K562 (cell line): Measurements from ENCODE around the gene NOCT. TPM values are rescaled to one million over a fixed set of nuclear protein-coding genes. Genes with fewer than 3 reads are reported as not detected.

ENCODE experiments used
- ADNP ChIP-seq: fragments of 200-800 bp; sonication (Bioruptor generic); IDR thresholded peaks from 2 replicates; pipeline ENCODE4 v1.6.1; 2016; ENCODE audit warnings: missing genetic modification characterization, missing compliant biosample characterization
- ARID2 ChIP-seq: fragments of 450-650 bp; IDR thresholded peaks from 2 replicates; pipeline ENCODE4 v1.6.1; 2017; ENCODE audit warnings: antibody characterized with exemption, mild to moderate bottlenecking
- BRD4 ChIP-seq: fragments of 200-600 bp; sonication (generic); IDR thresholded peaks from 2 replicates; pipeline ENCODE4 v1.6.1; 2017; ENCODE audit warnings: inconsistent platforms
- DPF2 ChIP-seq: fragments of 450-650 bp; IDR thresholded peaks from 2 replicates; pipeline ENCODE4 v1.6.1; 2016
- JUN ChIP-seq, 2 experiments: sonication (generic) in 1 of 2; formaldehyde crosslinking in 1 of 2; IDR thresholded peaks; 2 replicates each; pipeline versions ENCODE4 v1.6.1 to v1.8.0; 2012 to 2022; ENCODE audit warnings: borderline replicate concordance in 2 of 2, mild to moderate bottlenecking in 2 of 2, improper control_type of control experiment in 1 of 2, low read depth in 1 of 2, low read length in 1 of 2, missing genetic modification reagents in 1 of 2
- KDM1A ChIP-seq, 2 experiments: fragments of 450-650 bp; IDR thresholded peaks; 2 replicates each; pipeline ENCODE4 v1.6.1; 2016; ENCODE audit warnings: mild to moderate bottlenecking in 2 of 2
- KHSRP ChIP-seq: fragments of 450-650 bp; IDR thresholded peaks from 2 replicates; pipeline ENCODE4 v1.6.1; 2017
- PHB ChIP-seq: fragments of 250-450 bp; sonication (Bioruptor Pico); IDR thresholded peaks from 2 replicates; pipeline ENCODE4 v1.5.0; 2021
- XRCC5 ChIP-seq: fragments of 200-400 bp; formaldehyde crosslinking; IDR thresholded peaks from 2 replicates; pipeline ENCODE4 v1.6.1; 2017; ENCODE audit warnings: low read depth, mild to moderate bottlenecking, low read length
- ZNF140 ChIP-seq: fragments of 250-450 bp; sonication (Bioruptor Pico); IDR thresholded peaks from 2 replicates; pipeline ENCODE4 v1.8.0; 2021; ENCODE audit warnings: moderate library complexity, mild to moderate bottlenecking, inconsistent platforms
- ZNF239 ChIP-seq: fragments of 250-450 bp; sonication (Bioruptor Pico); IDR thresholded peaks from 2 replicates; pipeline ENCODE4 v1.4.0; 2020; ENCODE audit warnings: mild to moderate bottlenecking
- ZNF3 ChIP-seq: fragments of 250-450 bp; sonication (Bioruptor Pico); IDR thresholded peaks from 2 replicates; pipeline ENCODE4 v1.5.0; 2021; ENCODE audit warnings: mild to moderate bottlenecking, moderate library complexity
- ZNF589 ChIP-seq: fragments of 200-800 bp; sonication (Bioruptor generic); IDR thresholded peaks from 2 replicates; pipeline ENCODE4 v1.6.1; 2016; ENCODE audit warnings: low read depth, missing genetic modification characterization, missing compliant biosample characterization
- polyA plus RNA-seq, 8 experiments: library from polyadenylated mRNA; depleted of rRNA in 4 of 8; stranded (reverse) in 5 of 8; unstranded in 3 of 8; fragments of >200 nt; fragmentation: Nextera tagmentation in 2 of 8; fragmentation: Illumina TruSeq in 1 of 8; extraction: Ambion mirVana in 2 of 8; extraction: Trizol in 1 of 8; gene quantifications; 2 replicates each; pipeline versions ENCODE4 v1.2.1 to v1.2.3, GENCODE V29; 2011 to 2014; ENCODE audit warnings: inconsistent platforms in 1 of 8, missing spikeins in 1 of 8
- total RNA-seq, 7 experiments: library from RNA; depleted of rRNA in 6 of 7; stranded (reverse); fragments of >200 nt in 6 of 7; fragmentation: Illumina TruSeq in 2 of 7; extraction: Trizol in 2 of 7; gene quantifications; 2 replicates each; pipeline versions ENCODE4 v1.2.1 to v1.2.3, GENCODE V29; 2011 to 2021; ENCODE audit warnings: low replicate concordance in 1 of 7
- TF ChIP-seq, protein P1 (sequence below), 2 experiments: fragments of 450-650 bp; IDR thresholded peaks; 2 replicates each; pipeline ENCODE4 v1.6.1; 2016; ENCODE audit warnings: mild to moderate bottlenecking in 2 of 2, borderline replicate concordance in 1 of 2, low read depth in 1 of 2, moderate library complexity in 1 of 2
- TF ChIP-seq, protein P2 (sequence below): IDR thresholded peaks from 3 replicates; pipeline ENCODE4 v1.6.1; 2011; ENCODE audit warnings: borderline replicate concordance, mild to moderate bottlenecking, moderate library complexity; ENCODE audit not compliant: insufficient read length; ENCODE audit errors: extremely low read depth
- TF ChIP-seq, protein P3 (sequence below): sonication (generic); formaldehyde crosslinking; IDR thresholded peaks from 2 replicates; pipeline ENCODE4 v1.8.0; 2022; ENCODE audit warnings: missing genetic modification reagents, mild to moderate bottlenecking, borderline replicate concordance

NOCT gene
- total and polyA plus RNA-seq, 9 of the 15 experiments (the other 6 are each of a cell fraction or from before 2014, with no cell fraction given): 1.3 to 20.2 (median 11.1) TPM

DNA sequence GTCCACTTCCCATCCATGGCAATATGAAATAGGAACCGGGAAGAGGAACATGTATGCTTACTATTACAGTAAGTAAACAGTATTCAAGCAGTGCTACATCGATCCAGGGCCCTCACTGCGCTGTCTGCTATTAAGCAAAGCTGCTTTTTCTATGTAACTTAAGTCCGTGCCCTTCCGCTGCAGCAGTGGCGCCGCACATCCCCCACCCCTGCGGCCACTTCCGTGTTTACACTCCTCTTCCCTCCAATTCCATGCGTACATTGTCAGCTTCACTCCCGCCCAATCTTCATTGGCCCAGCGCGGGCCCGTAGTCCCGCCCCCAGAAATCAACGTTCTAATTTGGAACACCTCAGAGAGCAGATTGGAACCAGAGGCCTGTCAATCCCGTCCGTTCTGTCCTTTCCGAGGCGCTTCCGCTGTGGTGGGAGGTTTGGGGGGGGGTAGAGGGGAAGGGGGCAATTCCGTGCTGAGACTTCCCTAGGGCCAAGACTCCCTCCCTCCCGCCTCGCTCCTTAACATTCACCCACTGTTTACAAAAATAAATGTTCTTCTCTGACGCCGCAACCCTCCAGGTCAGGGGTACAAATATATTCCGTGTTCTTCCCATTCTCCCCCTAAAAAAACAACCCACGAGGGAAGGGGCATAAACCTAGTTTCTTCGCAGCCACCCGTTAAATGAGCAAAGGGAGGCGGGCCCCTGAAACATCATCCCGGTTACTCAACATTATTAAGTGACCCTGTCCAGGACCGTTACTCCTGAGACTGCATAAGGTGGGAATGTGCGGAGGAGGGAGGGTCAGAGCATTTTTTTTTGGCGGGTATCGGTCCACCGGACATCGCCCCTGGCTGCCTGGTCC, 67.4 kb downstream of the NOCT start (continued):
- TF ChIP-seq DPF2: no peak
- TF ChIP-seq ARID2: no peak
- no peak for TF ChIP-seq PHB (CRISPR knock-in tag)
- TF ChIP-seq, protein P1, sequence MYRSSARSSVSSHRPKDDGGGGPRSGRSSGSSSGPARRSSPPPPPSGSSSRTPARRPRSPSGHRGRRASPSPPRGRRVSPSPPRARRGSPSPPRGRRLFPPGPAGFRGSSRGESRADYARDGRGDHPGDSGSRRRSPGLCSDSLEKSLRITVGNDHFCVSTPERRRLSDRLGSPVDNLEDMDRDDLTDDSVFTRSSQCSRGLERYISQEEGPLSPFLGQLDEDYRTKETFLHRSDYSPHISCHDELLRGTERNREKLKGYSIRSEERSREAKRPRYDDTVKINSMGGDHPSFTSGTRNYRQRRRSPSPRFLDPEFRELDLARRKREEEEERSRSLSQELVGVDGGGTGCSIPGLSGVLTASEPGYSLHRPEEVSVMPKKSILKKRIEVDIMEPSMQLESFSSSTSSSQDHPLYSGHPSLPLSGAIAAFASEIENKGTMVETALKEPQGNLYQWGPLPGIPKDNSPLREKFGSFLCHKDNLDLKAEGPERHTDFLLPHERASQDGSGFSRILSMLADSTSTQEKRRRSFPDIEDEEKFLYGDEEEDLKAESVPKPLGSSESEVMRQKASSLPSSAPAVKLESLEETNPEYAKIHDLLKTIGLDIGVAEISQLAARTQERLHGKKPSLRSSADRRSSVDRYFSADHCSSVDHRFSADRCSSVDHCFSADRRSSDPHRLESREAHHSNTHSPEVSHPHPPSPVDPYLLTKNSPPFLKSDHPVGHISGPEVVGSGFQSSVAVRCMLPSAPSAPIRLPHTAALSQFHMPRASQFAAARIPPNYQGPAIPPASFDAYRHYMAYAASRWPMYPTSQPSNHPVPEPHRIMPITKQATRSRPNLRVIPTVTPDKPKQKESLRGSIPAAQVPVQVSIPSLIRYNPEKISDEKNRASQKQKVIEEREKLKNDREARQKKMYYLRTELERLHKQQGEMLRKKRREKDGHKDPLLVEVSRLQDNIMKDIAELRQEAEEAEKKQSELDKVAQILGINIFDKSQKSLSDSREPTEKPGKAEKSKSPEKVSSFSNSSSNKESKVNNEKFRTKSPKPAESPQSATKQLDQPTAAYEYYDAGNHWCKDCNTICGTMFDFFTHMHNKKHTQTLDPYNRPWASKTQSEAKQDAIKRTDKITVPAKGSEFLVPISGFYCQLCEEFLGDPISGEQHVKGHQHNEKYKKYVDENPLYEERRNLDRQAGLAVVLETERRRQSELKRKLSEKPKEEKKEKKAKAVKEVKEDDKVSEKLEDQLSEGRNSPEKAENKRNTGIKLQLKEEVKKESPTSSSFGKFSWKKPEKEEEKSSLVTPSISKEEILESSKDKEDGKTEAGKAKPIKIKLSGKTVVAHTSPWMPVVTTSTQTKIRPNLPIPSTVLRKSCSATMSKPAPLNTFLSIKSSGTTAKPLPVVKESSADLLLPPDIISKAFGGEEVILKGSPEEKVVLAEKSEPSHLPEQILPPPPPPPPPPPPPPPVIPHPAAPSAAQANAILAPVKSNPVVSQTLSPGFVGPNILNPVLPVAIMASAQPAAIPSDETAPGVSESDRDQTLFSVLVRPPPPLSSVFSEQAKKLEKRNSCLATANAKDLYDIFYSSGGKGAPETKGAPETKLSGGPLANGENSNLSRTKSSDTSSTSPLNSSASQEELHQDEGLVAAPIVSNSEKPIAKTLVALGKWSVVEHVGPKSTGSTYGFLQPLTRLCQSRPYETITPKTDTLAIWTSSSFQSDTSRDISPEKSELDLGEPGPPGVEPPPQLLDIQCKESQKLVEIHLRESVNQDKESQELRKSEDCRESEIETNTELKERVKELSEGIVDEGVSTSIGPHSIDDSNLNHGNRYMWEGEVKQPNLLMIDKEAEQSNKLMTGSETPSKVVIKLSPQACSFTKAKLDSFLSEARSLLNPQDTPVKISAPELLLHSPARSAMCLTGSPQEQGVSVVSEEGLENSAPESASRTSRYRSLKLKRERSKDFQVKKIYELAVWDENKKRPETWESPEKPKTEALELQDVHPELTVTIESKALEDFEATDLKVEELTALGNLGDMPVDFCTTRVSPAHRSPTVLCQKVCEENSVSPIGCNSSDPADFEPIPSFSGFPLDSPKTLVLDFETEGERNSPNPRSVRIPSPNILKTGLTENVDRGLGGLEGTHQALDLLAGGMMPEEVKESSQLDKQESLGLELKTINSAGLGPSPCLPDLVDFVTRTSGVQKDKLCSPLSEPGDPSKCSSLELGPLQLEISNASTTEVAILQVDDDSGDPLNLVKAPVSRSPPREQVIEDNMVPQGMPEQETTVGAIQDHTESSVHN (IDR thresholded peaks at IDR 0.05; ENCODE audit: borderline replicate concordance in 1 of 2, low read depth in 1 of 2): no peak
- no peak for TF ChIP-seq ZNF140
- TF ChIP-seq, protein P2, sequence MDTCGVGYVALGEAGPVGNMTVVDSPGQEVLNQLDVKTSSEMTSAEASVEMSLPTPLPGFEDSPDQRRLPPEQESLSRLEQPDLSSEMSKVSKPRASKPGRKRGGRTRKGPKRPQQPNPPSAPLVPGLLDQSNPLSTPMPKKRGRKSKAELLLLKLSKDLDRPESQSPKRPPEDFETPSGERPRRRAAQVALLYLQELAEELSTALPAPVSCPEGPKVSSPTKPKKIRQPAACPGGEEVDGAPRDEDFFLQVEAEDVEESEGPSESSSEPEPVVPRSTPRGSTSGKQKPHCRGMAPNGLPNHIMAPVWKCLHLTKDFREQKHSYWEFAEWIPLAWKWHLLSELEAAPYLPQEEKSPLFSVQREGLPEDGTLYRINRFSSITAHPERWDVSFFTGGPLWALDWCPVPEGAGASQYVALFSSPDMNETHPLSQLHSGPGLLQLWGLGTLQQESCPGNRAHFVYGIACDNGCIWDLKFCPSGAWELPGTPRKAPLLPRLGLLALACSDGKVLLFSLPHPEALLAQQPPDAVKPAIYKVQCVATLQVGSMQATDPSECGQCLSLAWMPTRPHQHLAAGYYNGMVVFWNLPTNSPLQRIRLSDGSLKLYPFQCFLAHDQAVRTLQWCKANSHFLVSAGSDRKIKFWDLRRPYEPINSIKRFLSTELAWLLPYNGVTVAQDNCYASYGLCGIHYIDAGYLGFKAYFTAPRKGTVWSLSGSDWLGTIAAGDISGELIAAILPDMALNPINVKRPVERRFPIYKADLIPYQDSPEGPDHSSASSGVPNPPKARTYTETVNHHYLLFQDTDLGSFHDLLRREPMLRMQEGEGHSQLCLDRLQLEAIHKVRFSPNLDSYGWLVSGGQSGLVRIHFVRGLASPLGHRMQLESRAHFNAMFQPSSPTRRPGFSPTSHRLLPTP: no peak
- no peak for TF ChIP-seq KDM1A (IDR thresholded peaks at IDR 0.05)
- no peak for TF ChIP-seq JUN (IDR thresholded peaks at IDR 0.05; ENCODE audit: borderline replicate concordance, low read depth, low read length)
- TF ChIP-seq JUN (CRISPR knock-in tag; IDR thresholded peaks at IDR 0.05; ENCODE audit: borderline replicate concordance): no peak
- no peak for TF ChIP-seq BRD4
- TF ChIP-seq ZNF589 (CRISPR knock-in tag): peak; percentile 50; the same call in 1 of the 2 replicates
- no peak for TF ChIP-seq KHSRP
- TF ChIP-seq ZNF3 (CRISPR knock-in tag): no peak
- no peak for TF ChIP-seq ZNF239 (CRISPR knock-in tag)
- TF ChIP-seq XRCC5: no peak
- TF ChIP-seq ADNP (tag): no peak
- TF ChIP-seq, protein P3, sequence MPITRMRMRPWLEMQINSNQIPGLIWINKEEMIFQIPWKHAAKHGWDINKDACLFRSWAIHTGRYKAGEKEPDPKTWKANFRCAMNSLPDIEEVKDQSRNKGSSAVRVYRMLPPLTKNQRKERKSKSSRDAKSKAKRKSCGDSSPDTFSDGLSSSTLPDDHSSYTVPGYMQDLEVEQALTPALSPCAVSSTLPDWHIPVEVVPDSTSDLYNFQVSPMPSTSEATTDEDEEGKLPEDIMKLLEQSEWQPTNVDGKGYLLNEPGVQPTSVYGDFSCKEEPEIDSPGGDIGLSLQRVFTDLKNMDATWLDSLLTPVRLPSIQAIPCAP (CRISPR knock-in tag): no peak
